Astrocyte (in vitro differentiated cells and primary cell): Measurements from ENCODE around the gene SLC35G3.

Source experiments
- EZH2 ChIP-seq: IDR thresholded peaks from 2 replicates; pipeline ENCODE4 v1.6.1; 2012; ENCODE audit warnings: mild to moderate bottlenecking, low read length, inconsistent platforms; ENCODE audit not compliant: insufficient read depth
- TF ChIP-seq, protein P1 (sequence below): IDR thresholded peaks from 2 replicates; pipeline ENCODE4 v1.5.1; 2011; ENCODE audit warnings: low read depth, mild to moderate bottlenecking, inconsistent platforms, low read length, moderate library complexity; ENCODE audit not compliant: insufficient read depth

DNA sequence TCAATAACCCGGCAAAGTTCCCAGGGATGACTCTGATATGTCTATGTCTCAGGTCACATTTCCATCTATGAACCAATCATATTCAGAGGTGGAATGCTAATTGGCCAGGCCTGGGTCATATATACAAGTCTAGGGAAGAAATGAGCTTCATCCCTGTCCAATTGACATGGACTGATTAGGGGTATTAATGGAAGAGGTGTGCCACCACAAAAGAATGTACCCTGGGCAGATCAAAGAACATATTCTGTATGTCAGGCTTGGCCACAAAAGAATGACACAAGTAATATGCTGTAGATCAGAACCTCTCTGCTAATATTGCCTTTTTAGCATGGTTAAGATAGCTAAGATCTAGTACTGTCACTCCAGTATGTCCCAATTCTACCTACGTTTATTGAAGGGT, 6.7 kb downstream of the SLC35G3 start:
- TF ChIP-seq, protein P1, sequence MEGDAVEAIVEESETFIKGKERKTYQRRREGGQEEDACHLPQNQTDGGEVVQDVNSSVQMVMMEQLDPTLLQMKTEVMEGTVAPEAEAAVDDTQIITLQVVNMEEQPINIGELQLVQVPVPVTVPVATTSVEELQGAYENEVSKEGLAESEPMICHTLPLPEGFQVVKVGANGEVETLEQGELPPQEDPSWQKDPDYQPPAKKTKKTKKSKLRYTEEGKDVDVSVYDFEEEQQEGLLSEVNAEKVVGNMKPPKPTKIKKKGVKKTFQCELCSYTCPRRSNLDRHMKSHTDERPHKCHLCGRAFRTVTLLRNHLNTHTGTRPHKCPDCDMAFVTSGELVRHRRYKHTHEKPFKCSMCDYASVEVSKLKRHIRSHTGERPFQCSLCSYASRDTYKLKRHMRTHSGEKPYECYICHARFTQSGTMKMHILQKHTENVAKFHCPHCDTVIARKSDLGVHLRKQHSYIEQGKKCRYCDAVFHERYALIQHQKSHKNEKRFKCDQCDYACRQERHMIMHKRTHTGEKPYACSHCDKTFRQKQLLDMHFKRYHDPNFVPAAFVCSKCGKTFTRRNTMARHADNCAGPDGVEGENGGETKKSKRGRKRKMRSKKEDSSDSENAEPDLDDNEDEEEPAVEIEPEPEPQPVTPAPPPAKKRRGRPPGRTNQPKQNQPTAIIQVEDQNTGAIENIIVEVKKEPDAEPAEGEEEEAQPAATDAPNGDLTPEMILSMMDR: no peak
- TF ChIP-seq EZH2: no peak
